MCF 10A (cell line): Measurements from ENCODE around the gene MDGA2. TPM values are rescaled to one million over a fixed set of nuclear protein-coding genes. Genes with fewer than 3 reads are reported as not detected.

Experiments used
- BruUV-seq: library from RNA; stranded (reverse); fragments of 400-500 nt; replicated peaks from 2 replicates; lab custom pipeline; 2021; lab: Mats Ljungman, UMichigan
- CTCF ChIA-PET: fragments of 300-600 bp; sonication (Branson Sonifier 250); formaldehyde crosslinking; extraction: SDS; loops from one replicate; lab custom pipeline; 2021; ENCODE audit warnings: antibody characterized with exemption, inconsistent platforms; lab: Yijun Ruan, JAX
- POLR2A ChIA-PET: fragments of 300-600, 350-650 bp; sonication (Branson Sonifier 250); formaldehyde crosslinking; extraction: SDS; loops from one replicate; lab custom pipeline; 2020; ENCODE audit warnings: antibody characterized with exemption, inconsistent platforms; lab: Yijun Ruan, JAX
- DNase-seq: peaks from one replicate; pipeline ENCODE4 v3.0.0-alpha.2; 2018; ENCODE audit not compliant: unreplicated experiment
- H3K27ac Mint-ChIP-seq: one replicate; pipeline ENCODE4 v1.8.0; 2022; ENCODE audit warnings: mild to moderate bottlenecking, low read depth, mixed read lengths; ENCODE audit not compliant: unreplicated experiment
- H3K27me3 Mint-ChIP-seq: one replicate; pipeline ENCODE4 v1.8.0; 2022; ENCODE audit warnings: mixed read lengths; ENCODE audit not compliant: insufficient read depth, unreplicated experiment
- H3K36me3 Mint-ChIP-seq: one replicate; pipeline ENCODE4 v1.8.0; 2022; ENCODE audit warnings: mild to moderate bottlenecking, moderate library complexity, mixed read lengths; ENCODE audit not compliant: insufficient read depth, unreplicated experiment
- H3K4me1 Mint-ChIP-seq: one replicate; pipeline ENCODE4 v1.8.0; 2022; ENCODE audit warnings: mixed read lengths; ENCODE audit not compliant: insufficient read depth, unreplicated experiment
- H3K4me3 Mint-ChIP-seq: one replicate; pipeline ENCODE4 v1.8.0; 2022; ENCODE audit warnings: mild to moderate bottlenecking, moderate library complexity, mixed read lengths; ENCODE audit not compliant: unreplicated experiment
- H3K9me3 Mint-ChIP-seq: one replicate; pipeline ENCODE4 v1.8.0; 2022; ENCODE audit warnings: mixed read lengths; ENCODE audit not compliant: unreplicated experiment
- CTCF ChIP-seq: fragments of 200-600 bp; IDR thresholded peaks from one replicate; pipeline ENCODE4 v1.8.0; 2022; ENCODE audit warnings: antibody characterized with exemption, mild to moderate bottlenecking; ENCODE audit not compliant: unreplicated experiment
- intact Hi-C: fragments of 100-400 bp; cut with micrococcal nuclease; formaldehyde crosslinking; loops from 2 replicates; pipeline ENCODE4 v1.14.1; 2022
- total RNA-seq: library from RNA; stranded (reverse); gene quantifications from 2 replicates; pipeline ENCODE4 v1.2.3, GENCODE V29; 2022

MDGA2 gene
- total RNA-seq, 1 experiment from 2014 or later: not detected

GRCh38 chr14:47524524-47524923, 150.9 kb downstream of the MDGA2 start:
- DNase-seq: no peak
- Mint-ChIP-seq H3K4me1 (no peaks in the 10 kb centered on the region), H3K4me3 (no peak overlapping the region), H3K36me3 (no peaks in the 10 kb centered on the region), H3K9me3 (no peaks in the 10 kb centered on the region), H3K27ac (no peak overlapping the region), H3K27me3 (peaks cover 82% of the 10 kb centered on the region)
- intact Hi-C loops: no loop called here
- POLR2A ChIA-PET: no interaction called here
- no peak for TF ChIP-seq CTCF
- CTCF ChIA-PET: no interaction called here
- BruUV-seq: no TSS peak

- BruUV-seq: no TSS peak
- no peak for TF ChIP-seq CTCF
- CTCF ChIA-PET: no interaction called here
- Mint-ChIP-seq H3K36me3 (no peaks in the 10 kb centered on the region), H3K4me1 (no peaks in the 10 kb centered on the region), H3K27ac (no peak overlapping the region), H3K9me3 (no peaks in the 10 kb centered on the region), H3K4me3 (no peak overlapping the region), H3K27me3 (peaks cover 82% of the 10 kb centered on the region)
- POLR2A ChIA-PET: no interaction called here
- intact Hi-C loops: no loop called here
- DNase-seq: no peak
These were observed 155.0 kb downstream of the MDGA2 start for GRCh38 chr14:47520382-47520781.

- Mint-ChIP-seq H3K27me3 (peaks cover 94% of the 10 kb centered on the region), H3K4me1 (no peaks in the 10 kb centered on the region), H3K9me3 (no peaks in the 10 kb centered on the region), H3K27ac (no peak overlapping the region), H3K36me3 (no peaks in the 10 kb centered on the region), H3K4me3 (no peak overlapping the region)
- DNase-seq: no peak
- no peak for TF ChIP-seq CTCF
- POLR2A ChIA-PET: no interaction called here
- BruUV-seq: no TSS peak
- CTCF ChIA-PET: no interaction called here
- intact Hi-C loops: no loop called here
These were observed 163.6 kb downstream of the MDGA2 start for GRCh38 chr14:47511829-47512228.

GRCh38 chr14:47509957-47510356, 165.4 kb downstream of the MDGA2 start:
- Mint-ChIP-seq H3K36me3 (no peaks in the 10 kb centered on the region), H3K4me3 (no peak overlapping the region), H3K4me1 (no peaks in the 10 kb centered on the region), H3K9me3 (no peaks in the 10 kb centered on the region), H3K27ac (no peak overlapping the region), H3K27me3 (peaks cover 92% of the 10 kb centered on the region)
- no peak for TF ChIP-seq CTCF
- ChIA-PET POLR2A (no interaction called here), CTCF (interaction anchor here (0.6 kb wide), 1 partner anchor 503 kb away, joined by 5 read pairs; no protein-coding TSS in a partner anchor)
- DNase-seq: no peak
- BruUV-seq: no TSS peak
- intact Hi-C loops: no loop called here
